Activated T-cell treated with anti-CD3 and anti-CD28 coated beads, Interleukin-2, amount 50 U/mL, for 24 hours (primary cell): ENCODE data around the gene PROM2.
"Not testable (repeated sequence)": the region's sequence is repeated elsewhere in the genome, so short reads cannot be mapped to it uniquely, and the experiment has no call there.

Experiments
- DNase-seq: peaks from one replicate; pipeline ENCODE4 v3.0.0-alpha.2; 2020
- H3K27ac Mint-ChIP-seq: 2 replicates; pipeline ENCODE4 v1.8.0; 2020; ENCODE audit warnings: mild to moderate bottlenecking, mixed read lengths
- H3K27me3 Mint-ChIP-seq: 2 replicates; pipeline ENCODE4 v1.8.0; 2020; ENCODE audit warnings: mixed read lengths
- H3K36me3 Mint-ChIP-seq: 2 replicates; pipeline ENCODE4 v1.8.0; 2020; ENCODE audit warnings: low read depth, mixed read lengths
- H3K4me1 Mint-ChIP-seq: 2 replicates; pipeline ENCODE4 v1.8.0; 2020; ENCODE audit warnings: low read depth, mixed read lengths
- H3K4me3 Mint-ChIP-seq: 2 replicates; pipeline ENCODE4 v1.8.0; 2020; ENCODE audit warnings: mild to moderate bottlenecking, moderate library complexity, mixed read lengths
- H3K9me3 Mint-ChIP-seq: 2 replicates; pipeline ENCODE4 v1.8.0; 2020; ENCODE audit warnings: mixed read lengths

The PROM2 gene

GRCh38 chr2:95264624-95265023, 9.6 kb upstream of the PROM2 start:
- no peaks in the 10 kb centered on the region for H3K4me1 Mint-ChIP-seq
- no peaks in the 10 kb centered on the region for H3K36me3 Mint-ChIP-seq
- no peak for DNase-seq
- H3K27me3 Mint-ChIP-seq = no peaks in the 10 kb centered on the region
- H3K9me3 Mint-ChIP-seq = peaks cover under 1% of the 10 kb centered on the region
- no peak overlapping the region for H3K27ac Mint-ChIP-seq
- no peak overlapping the region for H3K4me3 Mint-ChIP-seq

GRCh38 chr2:95265182-95265581, 9.1 kb upstream of the PROM2 start:
- H3K27ac Mint-ChIP-seq = no peak overlapping the region
- H3K4me3 Mint-ChIP-seq = no peak overlapping the region
- no peaks in the 10 kb centered on the region for H3K27me3 Mint-ChIP-seq
- DNase-seq = peak; percentile 3
- H3K9me3 Mint-ChIP-seq = no peaks in the 10 kb centered on the region
- H3K36me3 Mint-ChIP-seq = no peaks in the 10 kb centered on the region
- H3K4me1 Mint-ChIP-seq = no peaks in the 10 kb centered on the region

GRCh38 chr2:95266781-95267430, 7.3 kb upstream of the PROM2 start:
- Mint-ChIP-seq H3K36me3 (no peaks in the 10 kb centered on the region), H3K27ac (no peak overlapping the region)

GRCh38 chr2:95267458-95268210, 6.6 kb upstream of the PROM2 start:
- Mint-ChIP-seq H3K27ac (no peak overlapping the region), H3K9me3 (no peaks in the 10 kb centered on the region), H3K27me3 (no peaks in the 10 kb centered on the region), H3K36me3 (no peaks in the 10 kb centered on the region), H3K4me3 (no peak overlapping the region), H3K4me1 (no peaks in the 10 kb centered on the region)
- peak; percentile 7 for DNase-seq

More at GRCh38 chr2:95266781-95267430, 7.3 kb upstream of the PROM2 start:
- no peaks in the 10 kb centered on the region for H3K4me1 Mint-ChIP-seq
- H3K4me3 Mint-ChIP-seq = no peak overlapping the region
- H3K9me3 Mint-ChIP-seq = no peaks in the 10 kb centered on the region
- DNase-seq = peak; percentile 7
- H3K27me3 Mint-ChIP-seq = no peaks in the 10 kb centered on the region

GRCh38 chr2:95268211-95269035, 5.8 kb upstream of the PROM2 start:
- Mint-ChIP-seq H3K4me3 (no peak overlapping the region), H3K27ac (no peak overlapping the region), H3K9me3 (no peaks in the 10 kb centered on the region), H3K27me3 (no peaks in the 10 kb centered on the region), H3K36me3 (no peaks in the 10 kb centered on the region), H3K4me1 (no peaks in the 10 kb centered on the region)
- peak; percentile 12 for DNase-seq

- Mint-ChIP-seq H3K27me3 (no peaks in the 10 kb centered on the region), H3K4me3 (no peak overlapping the region), H3K9me3 (no peaks in the 10 kb centered on the region), H3K36me3 (no peaks in the 10 kb centered on the region), H3K4me1 (no peaks in the 10 kb centered on the region), H3K27ac (no peak overlapping the region)
- peak; percentile 6 for DNase-seq
Observed at GRCh38 chr2:95269036-95269680, 5.1 kb upstream of the PROM2 start.

GRCh38 chr2:95269745-95270144, 4.5 kb upstream of the PROM2 start:
- not testable (repeated sequence) for H3K4me3 Mint-ChIP-seq, H3K27me3 Mint-ChIP-seq, H3K36me3 Mint-ChIP-seq, H3K4me1 Mint-ChIP-seq, H3K27ac Mint-ChIP-seq, H3K9me3 Mint-ChIP-seq
- peak; percentile 2 for DNase-seq

- H3K27ac Mint-ChIP-seq = no peak overlapping the region
- H3K27me3 Mint-ChIP-seq = no peaks in the 10 kb centered on the region
Observed at GRCh38 chr2:95270541-95271081, 3.6 kb upstream of the PROM2 start.

GRCh38 chr2:95271381-95271971, 2.8 kb upstream of the PROM2 start:
- Mint-ChIP-seq H3K4me1 (no peaks in the 10 kb centered on the region), H3K4me3 (no peak overlapping the region), H3K36me3 (no peaks in the 10 kb centered on the region), H3K9me3 (no peaks in the 10 kb centered on the region), H3K27me3 (no peaks in the 10 kb centered on the region), H3K27ac (no peak overlapping the region)
- peak; percentile 6 for DNase-seq

More at GRCh38 chr2:95270541-95271081, 3.6 kb upstream of the PROM2 start:
- Mint-ChIP-seq H3K4me1 (no peaks in the 10 kb centered on the region), H3K9me3 (no peaks in the 10 kb centered on the region), H3K36me3 (no peaks in the 10 kb centered on the region), H3K4me3 (no peak overlapping the region)
- peak; percentile 16 for DNase-seq

GRCh38 chr2:95272299-95272751, 1.9 kb upstream of the PROM2 start:
- DNase-seq = peak; percentile 14
- no peaks in the 10 kb centered on the region for H3K36me3 Mint-ChIP-seq
- no peak overlapping the region for H3K27ac Mint-ChIP-seq
- no peak overlapping the region for H3K4me3 Mint-ChIP-seq
- no peaks in the 10 kb centered on the region for H3K9me3 Mint-ChIP-seq
- no peaks in the 10 kb centered on the region for H3K27me3 Mint-ChIP-seq
- no peaks in the 10 kb centered on the region for H3K4me1 Mint-ChIP-seq

- no peak overlapping the region for H3K4me3 Mint-ChIP-seq
- no peaks in the 10 kb centered on the region for H3K36me3 Mint-ChIP-seq
- no peaks in the 10 kb centered on the region for H3K9me3 Mint-ChIP-seq
- no peaks in the 10 kb centered on the region for H3K27me3 Mint-ChIP-seq
- H3K27ac Mint-ChIP-seq = no peak overlapping the region
- H3K4me1 Mint-ChIP-seq = no peaks in the 10 kb centered on the region
- DNase-seq = peak; percentile 17
Observed at GRCh38 chr2:95272781-95273180, 1.5 kb upstream of the PROM2 start.

- H3K4me3 Mint-ChIP-seq = no peak overlapping the region
Observed at GRCh38 chr2:95273566-95274290, 521 bp upstream of the PROM2 start.

GRCh38 chr2:95275151-95275515, 884 bp downstream of the PROM2 start:
- DNase-seq = no peak
- H3K27me3 Mint-ChIP-seq = no peaks in the 10 kb centered on the region
- no peak overlapping the region for H3K4me3 Mint-ChIP-seq
- H3K36me3 Mint-ChIP-seq = no peaks in the 10 kb centered on the region
- no peaks in the 10 kb centered on the region for H3K4me1 Mint-ChIP-seq
- H3K9me3 Mint-ChIP-seq = no peaks in the 10 kb centered on the region
- H3K27ac Mint-ChIP-seq = no peak overlapping the region

More at GRCh38 chr2:95273566-95274290, 521 bp upstream of the PROM2 start:
- no peak for DNase-seq
- Mint-ChIP-seq H3K36me3 (no peaks in the 10 kb centered on the region), H3K27me3 (no peaks in the 10 kb centered on the region), H3K9me3 (no peaks in the 10 kb centered on the region), H3K4me1 (no peaks in the 10 kb centered on the region), H3K27ac (no peak overlapping the region)
